GM21528 (cell line): ENCODE measurements around the gene CACNA2D4.

ENCODE experiments used
- ATAC-seq: cut with Tn5 transposase; IDR thresholded peaks from one replicate; pipeline ENCODE4 v1.9.1; 2021; ENCODE audit warnings: mild to moderate bottlenecking, moderate library complexity; ENCODE audit not compliant: unreplicated experiment, low FRiP score

CACNA2D4 gene

DNA sequence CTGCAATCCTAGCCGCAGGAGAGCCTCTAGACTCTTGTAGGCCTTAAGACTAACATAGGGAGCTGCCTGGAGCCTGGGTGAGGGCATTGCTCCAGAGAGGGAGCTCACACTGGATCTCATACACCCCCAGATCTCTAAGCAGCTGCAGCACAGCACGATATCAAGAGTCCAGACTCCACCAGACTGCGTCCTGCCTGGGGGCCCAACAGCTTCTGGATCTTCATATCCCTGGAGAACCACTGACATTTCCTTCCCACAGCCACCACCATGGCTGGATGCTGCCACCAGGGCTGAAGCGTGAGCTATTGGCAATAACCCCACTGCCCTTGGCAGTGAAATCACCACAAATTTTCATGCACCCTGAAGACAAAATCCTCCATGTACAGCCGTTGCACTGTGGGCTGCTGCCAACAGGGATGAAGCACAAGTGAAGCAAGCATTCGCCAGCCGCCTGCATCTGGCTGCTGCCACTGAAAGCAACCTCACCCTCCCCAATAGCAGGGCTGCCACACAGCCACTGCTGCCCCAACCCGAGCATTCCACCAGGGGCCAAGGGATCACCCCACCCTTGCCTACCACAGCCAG is 28.2 kb downstream of the CACNA2D4 start:
- no peak for ATAC-seq

DNA sequence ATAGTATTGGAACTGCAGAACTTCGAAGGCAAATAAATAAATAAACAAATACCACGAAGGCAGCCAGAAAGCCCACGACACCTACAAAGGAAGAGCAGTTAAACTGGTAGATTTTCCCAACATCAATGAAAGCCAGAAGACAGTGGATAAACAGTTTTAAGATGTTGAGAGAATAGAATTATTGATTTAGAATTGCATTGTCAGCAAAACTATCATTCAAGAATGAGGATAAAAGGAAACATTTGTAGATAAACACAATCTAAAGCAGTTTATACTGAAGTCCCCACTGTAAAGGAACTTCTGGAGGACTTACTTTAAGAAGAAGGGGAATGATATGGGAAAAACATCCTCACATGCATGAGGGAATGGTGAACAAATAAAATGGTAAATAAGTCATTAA is 29.5 kb downstream of the CACNA2D4 start:
- no peak for ATAC-seq

- no peak for ATAC-seq
Observed at GRCh38 chr12:1886396-1887008, 31.9 kb downstream of the CACNA2D4 start.

- ATAC-seq: no peak
Observed at GRCh38 chr12:1885599-1886245, 32.7 kb downstream of the CACNA2D4 start.

DNA sequence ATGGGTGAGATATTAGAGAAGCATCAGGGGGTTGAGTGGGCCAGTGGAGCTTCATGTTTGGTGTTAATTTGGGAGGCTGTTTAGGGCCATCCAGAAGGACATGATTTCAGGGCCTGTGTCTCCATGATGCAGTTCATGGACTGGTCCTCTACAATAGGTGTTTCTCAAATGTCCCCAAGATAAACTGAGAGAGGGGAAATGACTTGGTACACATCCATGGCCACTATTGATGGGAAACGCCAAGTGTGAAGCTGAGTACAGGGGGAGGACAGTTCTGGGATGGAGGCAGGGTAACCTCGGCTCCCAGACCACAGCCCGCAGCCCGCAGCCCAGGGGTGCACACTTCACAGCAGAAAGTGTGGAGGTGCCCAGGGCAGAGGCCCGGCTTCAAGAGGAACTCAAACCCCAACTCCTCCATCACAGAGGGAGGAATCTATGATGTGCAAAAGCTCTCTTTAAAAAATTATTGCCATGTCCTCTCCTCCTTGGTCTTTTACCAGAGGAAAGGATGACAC is 33.3 kb downstream of the CACNA2D4 start:
- no peak for ATAC-seq

- ATAC-seq: no peak
Observed at GRCh38 chr12:1884651-1885050, 33.8 kb downstream of the CACNA2D4 start.

DNA sequence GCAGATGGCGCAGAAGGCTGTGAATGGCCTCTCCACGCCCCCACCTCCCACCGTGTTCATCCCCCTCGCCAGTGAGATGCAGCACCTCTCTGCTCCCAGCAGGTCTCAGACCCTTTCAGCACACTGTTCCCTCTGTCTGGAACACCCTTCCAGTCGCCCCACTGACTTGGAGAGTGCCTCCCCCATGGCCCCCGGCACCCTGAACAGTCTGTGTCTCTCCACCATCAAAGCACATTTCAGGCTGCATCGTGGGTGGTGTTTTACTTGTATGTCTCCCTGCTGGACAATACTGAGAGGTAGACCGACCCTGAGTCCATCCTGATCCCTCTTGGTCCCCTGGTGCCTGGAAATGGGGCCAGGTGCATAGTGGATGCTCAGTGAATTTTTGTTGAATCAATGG is 34.9 kb downstream of the CACNA2D4 start:
- ATAC-seq: no peak

DNA sequence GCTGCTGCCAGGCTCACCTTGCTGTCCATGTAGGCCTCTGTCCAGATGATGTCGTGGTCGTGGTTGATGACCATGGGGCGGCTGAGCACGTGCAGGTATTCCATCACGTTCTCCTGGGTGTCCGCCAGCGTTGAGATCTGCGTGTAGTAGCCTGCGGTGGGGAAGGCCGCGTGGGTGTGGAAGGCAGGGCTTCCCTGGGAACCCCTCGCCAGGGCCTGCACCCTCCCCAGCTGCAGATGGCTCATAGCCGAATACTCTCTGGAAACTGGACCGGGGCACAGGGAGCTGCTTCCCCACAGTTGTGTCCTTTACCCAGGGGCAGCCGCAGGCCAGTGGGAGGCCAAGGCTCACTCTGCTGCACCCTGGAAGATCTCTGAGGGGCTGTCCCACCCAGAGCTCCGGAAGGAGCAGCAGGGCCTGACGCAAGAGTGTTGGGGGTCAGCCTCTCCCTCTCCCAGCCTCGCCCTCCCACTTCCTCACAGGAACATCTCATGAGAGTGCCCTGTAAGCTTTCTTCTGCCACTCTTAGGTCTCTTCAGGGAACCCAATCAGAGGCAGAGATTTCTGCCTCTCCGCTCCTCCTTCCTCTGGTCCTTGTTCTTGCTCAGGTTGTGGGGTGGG is 35.5 kb downstream of the CACNA2D4 start:
- ATAC-seq: no peak

DNA sequence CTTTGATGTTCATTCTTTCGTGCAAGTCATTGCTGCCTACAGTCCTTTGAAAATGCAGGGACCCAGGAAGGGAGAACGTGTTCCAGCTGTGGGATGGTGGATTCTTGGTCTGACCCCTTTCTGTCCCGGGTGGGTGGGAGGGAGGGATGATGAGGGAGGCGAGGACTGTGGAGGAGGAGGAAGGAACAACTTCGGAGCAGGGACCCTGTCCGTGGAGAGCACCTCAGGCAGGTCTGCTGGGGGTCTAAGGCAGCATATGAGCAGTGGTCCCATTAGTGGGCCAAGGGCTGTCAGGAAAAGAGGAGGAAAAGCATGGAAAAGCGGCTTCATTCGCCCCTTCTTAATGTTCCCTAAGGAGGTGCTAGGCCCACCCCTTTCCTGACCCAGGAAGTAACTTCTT is 36.0 kb downstream of the CACNA2D4 start:
- ATAC-seq: no peak

GRCh38 chr12:1881936-1882335 is 36.5 kb downstream of the CACNA2D4 start:
- ATAC-seq: no peak

- ATAC-seq: no peak
Observed at GRCh38 chr12:1881301-1881700, 37.2 kb downstream of the CACNA2D4 start.

- ATAC-seq: no peak
Observed at GRCh38 chr12:1880876-1881275, 37.6 kb downstream of the CACNA2D4 start.

GRCh38 chr12:1880153-1880845 is 38.2 kb downstream of the CACNA2D4 start:
- ATAC-seq: no peak

DNA sequence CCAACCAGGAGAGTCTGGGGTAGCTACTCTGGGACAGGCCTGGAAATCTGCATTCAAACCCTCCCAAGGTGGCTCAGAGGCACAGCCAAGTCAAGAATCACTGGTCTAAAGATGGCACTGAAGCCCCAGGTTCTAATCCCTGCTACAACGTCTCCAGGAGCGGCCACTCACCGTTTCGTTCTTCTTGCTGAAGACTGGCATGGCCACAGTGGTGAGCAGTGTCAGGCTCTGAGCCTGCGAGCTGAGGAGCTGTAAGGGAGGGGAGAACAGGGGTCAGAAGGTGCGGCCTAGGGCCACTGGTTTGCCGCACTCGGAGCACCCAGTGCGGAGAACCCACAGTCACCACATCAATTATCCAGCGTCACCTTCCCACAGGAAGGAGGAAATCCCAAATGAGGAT is 38.8 kb downstream of the CACNA2D4 start:
- no peak for ATAC-seq

GRCh38 chr12:1878695-1879094 is 39.8 kb downstream of the CACNA2D4 start:
- ATAC-seq: no peak

DNA sequence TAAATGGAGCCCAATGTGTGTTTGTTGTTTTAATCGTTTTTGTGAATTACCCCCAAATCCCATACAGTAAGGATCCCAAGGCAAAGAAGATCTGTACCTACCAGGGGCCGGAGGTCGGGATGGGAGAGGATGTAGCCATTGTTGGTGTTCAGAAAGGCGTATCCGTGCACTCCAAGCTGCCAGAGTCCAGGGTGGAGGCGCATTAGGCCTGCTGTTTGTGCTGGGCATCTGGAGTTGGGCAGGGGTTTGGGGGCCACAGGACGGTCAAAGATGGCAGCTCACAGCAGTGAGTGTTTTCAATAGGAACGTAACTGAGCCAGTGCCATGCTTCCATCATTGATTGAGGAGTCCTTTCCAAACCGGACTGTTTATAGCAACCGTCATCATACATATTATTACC is 40.2 kb downstream of the CACNA2D4 start:
- ATAC-seq: no peak

GRCh38 chr12:1877169-1877878 is 41.1 kb downstream of the CACNA2D4 start:
- no peak for ATAC-seq

GRCh38 chr12:1876086-1876485 is 42.4 kb downstream of the CACNA2D4 start:
- ATAC-seq: no peak

- ATAC-seq: no peak
Observed at GRCh38 chr12:1875608-1876007, 42.8 kb downstream of the CACNA2D4 start.
